SKM-1 treated with dmso at 0.1 percent for 144 hours (cell line): ENCODE measurements around the gene PRUNE2.
"Not testable (repeated sequence)": the region's sequence is repeated elsewhere in the genome, so short reads cannot be mapped to it uniquely, and the experiment has no call there.

Experiments used
- DNase-seq: peaks from one replicate; lab custom pipeline; 2025; ENCODE audit not compliant: unreplicated experiment; lab: John Stamatoyannopoulos, UW

PRUNE2 gene

DNA sequence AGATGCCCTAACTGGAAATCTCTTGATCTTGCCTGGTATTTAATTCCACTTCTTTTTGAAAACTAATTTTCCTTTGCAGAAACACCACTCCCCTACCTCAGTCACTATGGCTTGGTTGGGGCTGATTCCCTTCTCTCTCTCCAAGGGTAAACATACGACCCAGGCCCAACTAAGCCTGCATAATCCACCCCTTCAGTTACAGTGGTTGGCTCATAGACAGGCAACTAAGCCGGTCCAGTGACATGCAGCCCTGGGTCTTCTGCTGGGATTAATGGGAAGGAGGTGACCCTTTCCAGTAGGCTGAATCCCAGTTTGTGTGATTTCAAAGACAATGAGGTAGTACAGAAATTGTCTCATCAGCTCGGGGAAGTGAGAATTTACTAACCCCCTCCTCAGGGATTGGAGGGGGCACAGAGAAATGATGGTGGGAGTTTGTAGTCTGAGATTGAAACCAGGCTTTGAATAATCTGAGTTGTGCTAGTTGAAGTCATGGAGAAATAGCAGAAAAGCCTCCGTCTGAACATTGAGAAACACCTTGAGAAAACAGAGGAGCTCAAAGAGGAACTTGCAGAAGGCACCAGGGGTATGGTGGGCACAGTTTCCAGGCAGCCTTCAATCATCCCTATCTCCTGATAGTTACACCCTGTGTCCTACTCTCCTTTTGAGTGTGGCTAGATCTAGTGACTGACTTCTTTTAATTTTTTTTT, 298.0 kb downstream of the PRUNE2 start:
- DNase-seq, result peak; percentile 27

DNA sequence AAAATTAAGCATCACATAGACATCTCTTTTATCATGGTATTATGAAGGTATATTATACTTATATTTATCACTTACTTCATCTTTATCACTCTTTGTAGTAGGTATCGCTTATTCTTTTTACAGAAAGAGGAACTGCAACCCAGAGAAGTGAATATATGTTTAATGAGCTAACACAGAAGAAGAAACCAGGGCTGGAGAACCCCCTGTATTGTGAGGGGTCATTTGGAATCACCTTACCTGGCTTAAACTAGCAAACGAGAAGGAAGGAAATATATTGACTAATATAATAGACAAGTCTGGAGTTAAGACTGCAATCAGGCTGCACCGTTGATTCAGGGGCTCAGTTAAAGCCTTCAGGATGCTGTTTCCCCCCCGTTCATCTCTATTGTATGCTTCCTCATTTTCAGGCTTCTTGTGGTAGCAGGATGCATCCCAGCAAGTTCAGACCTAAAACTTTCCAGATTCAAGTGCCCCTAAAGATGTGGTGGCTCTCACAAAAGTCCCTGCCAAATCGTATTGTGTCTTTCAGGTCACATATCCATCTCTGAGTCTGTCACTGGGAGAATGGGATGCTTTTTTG, 300.5 kb downstream of the PRUNE2 start:
- peak; percentile 16 for DNase-seq

DNA sequence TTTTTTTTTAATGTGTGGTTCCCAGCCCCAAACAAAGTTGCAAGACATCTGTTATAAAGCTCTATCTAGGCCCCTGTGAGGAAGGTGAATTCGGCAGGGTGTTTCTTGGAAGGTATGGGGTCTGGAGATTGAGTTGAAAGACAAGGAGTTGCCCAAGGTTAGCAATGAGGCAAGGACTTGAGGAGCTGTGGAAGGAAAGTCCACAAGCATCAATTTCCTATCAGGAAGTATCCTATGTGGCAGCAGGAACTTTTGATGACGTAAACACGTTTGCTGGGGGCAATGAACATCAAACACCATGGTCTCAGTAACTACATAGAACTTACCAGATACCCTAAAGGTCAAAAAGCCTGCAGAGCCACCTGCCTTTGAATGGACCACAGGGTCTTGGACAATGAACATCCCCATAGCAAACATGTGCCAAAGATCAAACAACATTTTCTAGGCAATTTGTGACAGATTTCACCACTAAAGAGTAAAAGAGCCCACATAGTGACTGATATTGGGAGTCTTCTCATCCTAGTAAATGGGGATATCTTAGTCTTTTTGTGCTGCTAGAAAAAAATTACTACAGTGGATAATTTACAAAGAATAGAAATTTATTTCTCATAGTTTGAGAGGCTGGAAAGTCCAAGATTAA, 301.9 kb downstream of the PRUNE2 start:
- no peak for DNase-seq

DNA sequence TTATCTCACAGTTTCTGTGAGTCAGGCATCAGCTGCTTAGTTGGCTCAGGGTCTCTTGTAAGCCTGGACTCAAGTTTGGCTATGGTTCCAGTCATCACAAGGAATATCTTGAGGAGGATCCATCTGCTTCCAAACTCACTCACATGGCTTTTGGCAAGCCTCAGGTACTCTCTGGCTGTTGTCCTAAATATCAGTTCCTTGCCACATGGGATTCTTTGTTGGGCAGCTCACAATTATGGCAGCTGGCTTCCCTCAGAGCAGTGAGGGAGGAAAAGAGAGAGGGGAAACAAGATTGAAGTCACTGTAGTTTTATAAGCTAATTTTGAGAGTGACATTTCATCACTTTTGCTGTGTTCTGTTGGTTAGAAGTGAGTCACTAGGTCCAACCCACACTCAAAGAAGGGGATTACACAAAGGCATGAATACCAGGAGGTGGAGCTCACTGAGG, 302.4 kb downstream of the PRUNE2 start:
- no peak for DNase-seq

DNA sequence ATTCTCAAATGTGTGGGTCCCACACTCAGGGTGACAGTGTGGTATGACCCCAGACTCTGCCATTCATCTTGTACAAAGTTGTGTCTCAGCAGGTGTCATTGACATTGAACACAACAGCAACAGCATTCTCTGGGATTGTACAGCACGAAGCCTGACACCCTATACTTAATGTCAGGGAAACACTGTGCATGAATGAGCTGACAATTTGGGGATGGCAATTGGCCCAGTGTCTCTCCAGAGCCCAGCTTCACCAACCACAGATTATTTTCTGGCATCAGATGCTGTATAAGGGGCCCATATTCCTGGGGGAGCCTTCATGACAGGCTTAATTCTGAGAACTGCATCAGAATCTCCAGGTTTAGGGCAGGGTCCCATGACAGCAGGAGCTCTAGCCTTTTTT, 303.7 kb downstream of the PRUNE2 start:
- no peak for DNase-seq

DNA sequence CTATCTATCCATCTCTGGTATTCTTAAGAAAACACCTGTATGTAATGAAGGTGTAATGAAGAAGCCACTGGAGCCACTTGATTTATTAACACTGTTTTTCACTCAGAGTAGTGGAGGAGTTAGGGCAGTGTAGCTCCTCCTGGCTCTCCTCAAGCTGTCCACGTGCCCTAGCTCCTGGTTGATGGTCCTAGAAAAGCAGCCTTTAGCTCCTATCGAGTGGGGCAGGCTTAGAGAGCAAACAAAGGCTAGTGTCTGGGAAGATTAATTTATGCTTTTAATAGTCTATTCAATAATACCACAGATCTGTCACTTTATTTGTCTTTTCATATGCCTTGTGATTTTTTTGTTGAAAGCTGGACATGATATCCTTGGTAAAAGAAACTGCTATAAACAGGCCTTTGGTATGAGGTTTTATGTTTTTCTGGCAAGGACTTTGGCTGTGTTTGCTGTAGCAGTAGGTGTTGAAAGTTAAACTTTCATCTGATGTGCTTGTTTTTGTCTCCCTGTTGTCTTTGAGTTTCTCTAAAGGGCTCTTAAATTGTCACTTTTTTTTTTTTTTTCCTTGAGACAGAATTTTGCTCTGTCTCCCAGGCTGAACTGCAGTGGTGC, 305.8 kb downstream of the PRUNE2 start:
- DNase-seq, result no peak

DNA sequence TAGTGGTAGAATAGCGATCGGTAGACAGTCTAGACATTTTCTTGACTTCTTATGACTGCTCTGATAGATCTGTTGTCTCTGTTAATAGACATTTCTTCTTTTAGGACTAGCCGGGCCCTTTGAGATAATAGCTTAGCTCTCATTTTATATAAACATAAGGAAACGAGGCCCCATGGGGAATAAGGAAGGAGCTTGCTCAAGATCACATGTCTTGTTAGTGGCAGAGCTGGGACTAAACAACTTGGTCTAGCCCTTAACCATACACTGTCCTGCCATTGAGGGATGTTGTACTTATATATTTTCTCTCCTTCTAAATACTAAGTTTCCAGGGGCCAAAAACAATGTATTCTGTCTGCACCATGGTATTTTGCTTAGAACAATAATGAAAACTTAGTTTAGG, 306.9 kb downstream of the PRUNE2 start:
- no peak for DNase-seq

DNA sequence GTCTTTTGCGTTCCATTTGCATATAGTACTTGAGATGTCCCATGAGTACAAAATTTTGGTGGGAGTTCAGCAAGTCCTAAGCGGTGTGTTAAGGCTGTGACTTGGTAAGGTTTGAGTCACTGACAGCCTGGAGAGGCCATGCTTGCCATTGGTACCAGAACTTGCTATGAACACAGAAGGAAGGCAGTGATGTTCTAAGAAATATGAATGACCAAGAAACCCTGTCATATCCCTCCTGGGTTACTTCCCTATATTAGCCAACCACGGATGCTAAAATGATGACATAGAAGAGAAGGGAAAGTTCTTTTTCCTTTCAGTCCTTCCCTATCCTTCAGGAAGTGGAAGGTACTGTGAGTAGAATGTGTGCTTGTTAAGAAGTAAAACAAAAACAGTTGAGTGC, 310.3 kb downstream of the PRUNE2 start:
- peak; percentile 35 for DNase-seq

DNA sequence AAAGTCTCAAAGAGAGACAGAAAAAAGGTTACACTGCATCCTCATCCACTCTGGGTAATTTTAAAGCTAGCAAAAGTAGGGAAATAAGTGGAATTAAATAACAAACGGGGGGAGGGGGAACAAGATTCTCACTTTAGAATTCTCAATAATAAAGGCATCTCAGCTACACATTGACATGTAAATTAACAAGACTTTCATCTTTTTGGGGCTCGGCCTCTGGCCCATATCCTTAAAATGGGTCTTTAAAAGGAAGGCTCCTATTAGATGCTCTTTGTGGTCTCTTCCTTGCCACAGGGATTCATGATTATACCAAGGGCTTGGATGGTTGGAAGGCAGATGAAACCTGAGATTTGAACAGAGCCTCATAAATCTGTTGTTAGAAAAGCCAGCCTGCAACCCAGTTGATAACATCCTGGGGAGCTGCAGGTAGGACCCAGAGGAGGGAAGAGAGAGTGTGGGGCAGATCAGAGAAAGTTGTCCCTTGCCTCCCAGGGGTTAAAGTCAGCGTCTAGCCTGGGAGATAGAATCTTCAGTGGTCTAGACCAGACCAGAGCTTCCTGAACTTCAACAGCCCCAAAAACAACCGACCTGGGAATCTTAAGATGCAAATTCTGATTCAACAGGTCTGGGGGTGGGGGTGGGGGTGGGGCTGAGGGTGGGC, 311.0 kb downstream of the PRUNE2 start:
- DNase-seq, result no peak

DNA sequence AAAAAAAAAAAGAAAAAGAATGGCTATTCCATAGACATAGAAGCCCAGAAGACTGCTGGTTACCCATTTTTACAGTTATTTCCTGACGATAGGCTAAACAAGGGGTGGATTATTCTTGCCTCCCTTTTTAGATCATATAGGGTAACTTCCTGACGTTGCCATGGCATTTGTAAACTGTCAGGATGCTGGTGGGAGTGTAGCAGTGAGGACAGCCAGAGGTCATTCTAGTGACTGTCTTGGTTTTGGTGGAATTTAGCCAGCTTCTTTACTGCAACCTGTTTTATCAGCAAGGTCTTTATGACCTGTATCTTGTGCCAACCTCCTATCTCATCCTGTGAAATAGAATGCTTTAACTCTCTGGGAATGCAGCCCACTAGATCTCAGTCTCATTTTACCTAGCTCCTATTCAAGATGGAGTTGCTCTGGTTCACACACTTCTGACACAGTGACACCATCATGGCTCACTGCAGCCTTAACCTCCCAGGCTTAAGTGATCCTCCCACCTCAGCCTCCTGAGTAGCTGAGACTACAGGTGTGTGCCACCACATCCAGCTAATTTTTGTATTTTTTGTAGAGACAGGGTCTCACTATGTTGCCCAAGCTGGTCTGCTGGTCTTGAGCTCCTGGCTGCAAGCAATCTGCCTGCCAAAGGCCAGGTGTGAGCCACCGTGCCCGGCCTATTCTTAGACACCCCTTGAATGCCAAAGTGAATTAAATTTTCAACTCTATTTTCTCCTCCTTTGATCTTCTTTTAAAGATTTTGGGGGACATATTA, 311.8 kb downstream of the PRUNE2 start:
- DNase-seq, result not testable (repeated sequence)

DNA sequence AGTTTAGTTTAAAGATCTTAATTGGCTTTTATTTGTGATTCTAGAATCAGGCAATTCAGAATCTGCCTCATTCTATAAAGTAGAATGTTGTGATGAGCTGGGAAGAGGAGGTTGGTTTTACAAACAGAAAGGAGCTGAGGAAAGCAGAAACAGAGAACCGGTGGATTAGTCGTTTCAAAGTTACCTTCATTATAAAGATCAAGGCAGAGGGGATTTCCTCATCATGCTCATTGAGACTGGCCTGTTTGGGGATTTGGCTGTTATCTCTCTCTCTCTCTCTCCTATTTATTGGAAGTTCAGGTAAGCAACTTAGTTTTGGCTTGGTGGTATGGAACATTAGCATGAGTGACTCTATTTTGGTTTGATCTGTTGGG, 313.0 kb downstream of the PRUNE2 start:
- DNase-seq, result no peak

DNA sequence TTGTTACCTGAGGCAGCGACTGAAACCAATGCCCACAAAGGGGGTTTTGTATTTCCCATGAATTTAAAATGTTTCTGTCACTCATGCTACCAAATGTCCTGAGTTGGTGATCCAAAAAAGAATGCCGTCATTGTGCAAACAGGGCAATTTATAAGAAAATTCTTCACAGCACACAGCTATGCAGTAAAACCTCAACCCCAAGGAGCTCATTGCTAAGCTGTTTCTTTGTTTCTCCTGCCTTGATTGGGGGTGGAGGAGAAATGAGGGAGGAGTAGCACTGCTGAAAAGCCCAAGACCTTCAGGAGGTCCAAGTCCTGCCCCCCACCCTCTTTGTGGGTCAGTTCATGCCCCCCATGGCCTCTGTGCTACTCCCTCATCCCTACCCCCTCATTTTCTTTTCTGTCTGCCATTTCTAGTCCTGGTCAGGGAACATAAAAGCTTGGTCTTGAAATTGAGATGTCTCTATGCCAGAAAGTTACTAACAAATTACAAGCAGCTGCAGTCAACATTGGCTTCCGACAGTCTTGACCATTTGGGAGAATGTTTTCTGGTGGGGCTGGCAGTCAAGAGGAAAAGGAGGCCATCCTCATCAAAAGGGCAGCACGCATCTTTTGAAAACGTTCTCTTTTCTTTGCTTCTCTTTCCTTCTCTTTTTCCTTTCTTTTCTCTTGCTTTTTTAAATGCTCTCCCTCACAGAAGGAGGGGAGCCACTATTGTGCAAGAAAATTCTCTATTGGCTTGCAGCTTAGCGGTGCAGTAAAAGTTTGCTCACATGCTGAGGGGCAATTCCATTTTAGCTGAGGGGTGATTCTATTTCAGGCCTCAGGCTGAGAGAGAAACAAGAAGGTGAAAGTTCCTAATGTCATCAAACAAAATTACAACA, 313.6 kb downstream of the PRUNE2 start:
- no peak for DNase-seq

DNA sequence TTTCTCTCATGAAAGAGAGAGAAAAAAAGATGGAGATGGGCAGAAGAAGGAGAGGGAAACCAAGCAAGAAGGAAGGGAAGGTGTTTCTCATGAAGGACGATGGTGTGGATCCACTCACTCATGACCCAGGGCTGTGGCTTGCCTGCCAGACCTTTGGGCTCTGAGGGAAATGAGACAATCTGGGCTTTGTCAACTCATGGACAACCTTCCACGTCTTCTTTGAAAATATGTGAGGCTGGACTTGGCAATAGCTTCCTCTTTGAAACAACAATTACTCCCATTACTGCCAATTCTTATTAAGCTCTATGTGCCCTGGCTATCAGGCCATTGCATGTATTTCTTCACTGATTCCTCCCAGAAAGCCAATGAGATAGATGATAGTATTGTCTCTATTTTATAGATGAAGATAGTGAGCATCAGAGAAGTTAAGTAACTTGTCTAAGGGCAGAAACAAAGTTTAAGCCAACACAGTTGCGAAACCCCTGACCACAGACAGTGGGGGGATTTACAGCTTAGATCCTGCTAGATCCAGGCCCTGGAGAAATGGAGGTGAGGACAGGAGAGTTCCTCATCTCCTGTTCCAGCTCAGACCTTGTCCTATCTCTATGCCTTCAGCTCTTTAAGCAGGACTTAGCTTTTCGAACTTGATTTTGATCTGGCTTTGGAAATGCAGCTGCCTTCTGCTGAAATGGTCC, 314.5 kb downstream of the PRUNE2 start:
- no peak for DNase-seq

DNA sequence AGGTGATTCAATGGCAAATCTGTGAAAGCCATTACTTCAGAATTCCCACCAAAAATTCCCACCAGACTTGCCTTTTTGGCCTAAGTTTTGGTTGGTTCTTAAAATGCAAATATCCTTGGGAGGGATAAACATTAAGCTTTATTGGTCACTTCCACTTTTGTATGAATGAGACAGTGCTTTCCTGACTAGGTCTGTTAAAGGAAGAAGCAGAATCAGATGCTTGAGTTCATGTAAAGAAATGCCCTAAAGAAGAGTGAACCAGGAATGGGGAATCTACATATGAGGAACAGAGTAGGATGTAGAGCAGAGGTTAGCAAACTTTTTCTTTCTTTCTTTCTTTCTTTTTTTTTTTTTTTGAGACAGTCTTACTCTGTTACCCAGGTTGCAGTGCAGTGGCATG, 317.6 kb downstream of the PRUNE2 start:
- no peak for DNase-seq

DNA sequence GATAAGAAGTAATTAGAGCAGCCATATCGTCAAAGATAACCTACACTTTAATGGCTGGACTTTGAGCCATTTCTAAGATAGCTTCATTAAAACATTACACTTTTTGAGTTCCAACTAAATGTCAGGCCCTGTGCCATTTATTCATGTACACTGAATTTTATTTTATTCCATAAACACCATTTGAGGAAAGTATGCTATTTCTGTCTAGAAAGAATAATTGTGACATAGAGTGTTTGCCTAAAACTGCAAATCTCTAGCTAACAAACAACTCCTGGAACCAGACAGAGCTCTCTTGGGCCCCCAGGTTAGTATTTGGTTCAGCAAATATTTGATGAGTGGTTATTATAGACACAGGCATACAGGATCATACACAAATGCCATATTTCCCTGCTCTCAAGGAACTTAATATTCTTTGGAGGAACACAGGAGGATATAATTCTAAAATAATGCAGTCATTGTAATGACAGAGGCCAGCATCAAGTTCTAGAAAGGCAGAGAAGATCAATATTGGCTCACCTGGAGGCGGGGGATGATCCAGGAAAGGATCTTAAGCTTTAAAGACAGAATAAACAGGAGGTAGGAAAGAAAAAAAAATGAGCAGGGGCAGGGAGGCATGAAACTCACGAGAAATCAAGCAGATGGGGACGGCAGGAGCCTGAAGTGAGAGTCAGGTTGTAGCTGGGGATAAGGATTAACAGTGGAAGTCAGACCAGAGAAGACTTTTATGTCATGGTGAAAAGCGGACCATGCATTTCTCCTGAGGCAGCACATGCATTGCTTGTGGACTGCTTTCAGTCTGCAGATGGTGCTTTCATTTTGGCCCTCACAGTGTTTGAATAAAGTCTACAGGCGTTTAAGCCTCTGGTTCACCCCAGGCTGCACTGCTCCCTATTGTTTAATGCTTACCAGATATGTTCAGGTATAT, 319.3 kb downstream of the PRUNE2 start:
- DNase-seq, result no peak

DNA sequence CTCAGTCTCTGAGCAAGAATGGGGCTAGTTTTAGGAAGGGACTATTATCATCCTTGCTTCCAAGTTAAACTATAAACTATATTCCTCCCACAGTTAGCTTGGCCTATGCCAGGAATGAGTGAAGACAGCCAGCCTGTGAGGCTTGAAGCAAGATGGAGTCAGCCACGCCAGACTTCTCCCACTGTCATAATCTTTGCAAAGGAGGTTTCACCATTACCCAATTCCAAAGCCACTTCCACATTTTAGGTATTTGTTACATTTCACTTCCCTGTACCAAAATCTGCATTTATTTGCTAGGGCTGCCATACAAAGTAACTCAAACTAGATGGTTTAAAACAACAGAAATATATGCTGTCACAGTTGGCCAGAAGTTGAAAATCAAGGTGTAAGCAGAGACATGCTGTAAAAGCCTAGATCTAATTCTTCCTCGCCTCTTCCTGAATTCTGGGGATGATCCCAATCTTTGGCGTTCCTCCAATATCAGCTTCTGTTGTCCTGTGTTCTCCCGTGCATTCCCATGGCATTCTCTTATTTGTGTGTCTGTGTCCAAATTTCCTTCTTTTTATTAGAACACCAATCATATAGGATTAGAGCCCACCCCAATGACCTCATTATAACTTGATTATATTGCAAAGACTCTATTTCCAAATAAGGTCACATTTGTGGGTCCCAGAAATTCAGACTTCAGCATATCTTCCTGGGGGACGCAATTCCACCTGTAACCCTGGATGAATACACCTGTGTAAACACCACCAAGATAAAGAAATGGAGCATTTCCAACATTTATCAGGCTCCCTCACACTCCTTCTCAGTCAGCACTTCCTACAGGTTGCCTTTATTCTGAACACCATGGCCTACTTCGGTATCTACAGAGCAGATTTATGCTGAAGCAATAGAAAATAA, 320.2 kb downstream of the PRUNE2 start:
- DNase-seq, result peak; percentile 38

DNA sequence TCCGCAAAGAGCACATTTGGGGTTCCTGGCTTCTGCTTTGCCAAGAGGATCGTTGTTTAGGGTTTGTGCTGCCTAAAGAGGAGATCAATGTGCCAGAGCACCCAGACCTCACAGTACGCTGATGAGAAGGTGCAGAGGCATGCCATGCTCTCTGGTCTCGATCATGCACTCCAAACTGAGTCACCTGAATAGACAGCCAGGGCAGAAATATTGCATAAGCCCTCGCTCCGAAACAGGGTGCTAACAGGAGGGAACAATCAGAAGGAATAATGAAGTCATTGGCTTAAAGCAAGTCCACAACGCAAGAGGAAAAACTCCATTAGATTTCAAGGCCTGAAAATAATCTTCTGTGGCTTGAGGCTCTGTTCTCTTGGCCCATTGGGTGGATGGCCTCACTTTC, 322.7 kb downstream of the PRUNE2 start:
- no peak for DNase-seq
